8988T (cell line): ENCODE results near the gene C11orf21.
"Not testable (repeated sequence)": the region's sequence is repeated elsewhere in the genome, so short reads cannot be mapped to it uniquely, and the experiment has no call there.

Experiments
- DNase-seq: peaks from one replicate; pipeline ENCODE4 v3.0.0; 2011

The C11orf21 gene

GRCh38 chr11:2295971-2296912 lies 5.5 kb downstream of the C11orf21 start:
- no peak for DNase-seq

- no peak for DNase-seq
Observed at GRCh38 chr11:2294926-2295290, 6.8 kb downstream of the C11orf21 start.

- no peak for DNase-seq
Observed at GRCh38 chr11:2293984-2294925, 7.5 kb downstream of the C11orf21 start.

GRCh38 chr11:2293531-2293971 lies 8.2 kb downstream of the C11orf21 start:
- DNase-seq = no peak

- no peak for DNase-seq
Observed at GRCh38 chr11:2290351-2290841, 11.3 kb downstream of the C11orf21 start.

GRCh38 chr11:2289859-2290258 lies 11.9 kb downstream of the C11orf21 start:
- DNase-seq = no peak

GRCh38 chr11:2289350-2289749 lies 12.4 kb downstream of the C11orf21 start:
- no peak for DNase-seq

GRCh38 chr11:2287091-2287490 lies 14.6 kb downstream of the C11orf21 start:
- DNase-seq = no peak

GRCh38 chr11:2286350-2286749 lies 15.4 kb downstream of the C11orf21 start:
- not testable (repeated sequence) for DNase-seq

GRCh38 chr11:2280208-2280607 lies 21.5 kb downstream of the C11orf21 start:
- no peak for DNase-seq

- DNase-seq = no peak
Observed at GRCh38 chr11:2277933-2278523, 23.7 kb downstream of the C11orf21 start.

GRCh38 chr11:2277008-2277346 lies 24.7 kb downstream of the C11orf21 start:
- DNase-seq = no peak

- DNase-seq = no peak
Observed at GRCh38 chr11:2276280-2277007, 25.3 kb downstream of the C11orf21 start.

GRCh38 chr11:2275334-2276279 lies 26.1 kb downstream of the C11orf21 start:
- no peak for DNase-seq

- DNase-seq = no peak
Observed at GRCh38 chr11:2273771-2274170, 27.9 kb downstream of the C11orf21 start.

GRCh38 chr11:2273311-2273710 lies 28.4 kb downstream of the C11orf21 start:
- no peak for DNase-seq

- no peak for DNase-seq
Observed at GRCh38 chr11:2272946-2273280, 28.8 kb downstream of the C11orf21 start.

GRCh38 chr11:2272228-2272945 lies 29.3 kb downstream of the C11orf21 start:
- DNase-seq = no peak

GRCh38 chr11:2271327-2272227 lies 30.1 kb downstream of the C11orf21 start:
- DNase-seq = no peak

GRCh38 chr11:2271077-2271326 lies 30.7 kb downstream of the C11orf21 start:
- no peak for DNase-seq
